Testis (tissue), 2 donors: Measurements from ENCODE around the gene GPS1.

Source experiments
- CTCF ChIP-seq, 3 experiments: fragments of 450-650 bp in 2 of 3; fragments of 200-600 bp in 1 of 3; sonication (generic) in 1 of 3; IDR thresholded peaks; one replicate each; pipeline ENCODE4 v1.5.1; 2016 to 2019; ENCODE audit warnings: antibody characterized with exemption in 3 of 3, mild to moderate bottlenecking in 2 of 3, moderate library complexity in 1 of 3
- POLR2A ChIP-seq: fragments of 450-650 bp; IDR thresholded peaks from one replicate; pipeline ENCODE4 v1.6.1; 2017; ENCODE audit warnings: antibody characterized with exemption, mild to moderate bottlenecking, moderate library complexity

- TF ChIP-seq POLR2A (no peak), CTCF (IDR thresholded peaks at IDR 0.05) (no peak)
Measured at GRCh38 chr17:82100502-82101298, 49.0 kb downstream of the GPS1 start.
